ENCODE measurements around the gene JCAD. TPM values are rescaled to one million over a fixed set of nuclear protein-coding genes. Genes with fewer than 3 reads are reported as not detected.

JCAD gene
- total and polyA plus RNA-seq, 2 of the 8 experiments (the other 6 are each of a cell fraction or from before 2014, with no cell fraction given): 0.56 to 5.2 TPM

- no peak overlapping the region for H4K91ac ChIP-seq (replicated peaks; ENCODE audit: insufficient read length, low read length)
- no peak overlapping the region for H3K56ac ChIP-seq (replicated peaks; ENCODE audit: insufficient read length, low read depth, low read length)
- FAIRE-seq (no peak), DNase-seq (ENCODE audit: low read depth in 1 of 2, low spot score in 2 of 2) (no peak)
- no peaks in the 10 kb centered on the region for H3K9me3 ChIP-seq (ENCODE audit: insufficient read depth in 2 of 2, low read depth in 1 of 2, low read length in 1 of 2)
- H2BK20ac ChIP-seq (ENCODE audit: low read length): no peak overlapping the region
- no peak overlapping the region for H3K27ac ChIP-seq (ENCODE audit: low read depth, low read length)
- no peaks in the 10 kb centered on the region for H3K79me1 ChIP-seq (ENCODE audit: low read depth, low read length)
- H2AK5ac ChIP-seq (ENCODE audit: low read depth, low read length): no peak overlapping the region
- no peaks in the 10 kb centered on the region for H3K36me3 ChIP-seq (ENCODE audit: control insufficient read depth in 2 of 4, insufficient read depth in 4 of 4, low read length in 3 of 4)
- H3K4ac ChIP-seq (replicated peaks; ENCODE audit: insufficient read length, low read depth, low read length): no peak overlapping the region
- H4K8ac ChIP-seq (ENCODE audit: extremely low read depth, insufficient read depth, low read length): no peak overlapping the region
- H3K23ac ChIP-seq (ENCODE audit: insufficient read length): no peak overlapping the region
- no peak overlapping the region for H3K4me2 ChIP-seq (ENCODE audit: insufficient read depth in 1 of 2, low read depth in 2 of 2, low read length in 2 of 2)
- H2BK120ac ChIP-seq (replicated peaks; ENCODE audit: low read depth, low read length): no peak overlapping the region
- no peak overlapping the region for H2BK5ac ChIP-seq (ENCODE audit: low read depth, low read length)
- TF ChIP-seq CTBP2 (IDR thresholded peaks at IDR 0.05; ENCODE audit: borderline replicate concordance, insufficient read depth, insufficient read length, low read length) (no peak), SP4 (IDR thresholded peaks at IDR 0.05; ENCODE audit: low read length) (no peak), TEAD4 (IDR thresholded peaks at IDR 0.05; ENCODE audit: low read depth, low read length) (no peak), POLR2A (IDR thresholded peaks at IDR 0.05; ENCODE audit: control extremely low read depth in 1 of 2, low read depth in 2 of 2, low read length in 2 of 2) (no peak), FOSL1 (IDR thresholded peaks at IDR 0.05; ENCODE audit: insufficient read depth, low read depth, low read length) (no peak)
- no peak overlapping the region for H3K9ac ChIP-seq (replicated peaks in 1 of 4; ENCODE audit: extremely low read depth in 1 of 4, low read depth in 3 of 4, low read length in 3 of 4)
- H3K14ac ChIP-seq (ENCODE audit: insufficient read length): no peak overlapping the region
- H3K4me1 ChIP-seq (replicated peaks in 1 of 4; ENCODE audit: control insufficient read depth in 3 of 4, insufficient read depth in 4 of 4, low read length in 3 of 4): no peaks in the 10 kb centered on the region
- H3K4me3 ChIP-seq (ENCODE audit: extremely low read depth in 1 of 4, insufficient read depth in 2 of 4, low read depth in 3 of 4, low read length in 4 of 4): no peak overlapping the region
- no peak overlapping the region for H4K5ac ChIP-seq (ENCODE audit: insufficient read length, low read depth, low read length)
- no peak overlapping the region for H2AFZ ChIP-seq (ENCODE audit: low read length)
- no peaks in the 10 kb centered on the region for H3K23me2 ChIP-seq (ENCODE audit: low read depth, low read length)
- H2BK12ac ChIP-seq (ENCODE audit: low read depth, low read length): no peak overlapping the region
- 83% methylated on average over 5 of the region's 5 CpGs; no CpG with 5 or more reads in 1 of the 2 experiments for WGBS, 2 experiments (ENCODE audit: extremely low coverage in 1 of 2, insufficient coverage in 1 of 2, insufficient read length in 1 of 2, insufficient replicate concordance in 2 of 2, low coverage in 1 of 2, low lambda C conversion rate in 2 of 2, missing lambda C conversion rate in 1 of 2)
- no peak overlapping the region for H3K18ac ChIP-seq (ENCODE audit: extremely low read depth, low read length)
- ChIA-PET POLR2A (ENCODE audit: partially characterized antibody) (no interaction called here), CTCF (ENCODE audit: partially characterized antibody) (interaction anchor here (0.9 to 1.3 kb wide), 2 partner anchors 12 to 83 kb away, joined by 3 to 5 read pairs; no protein-coding TSS in a partner anchor)
- H3K27me3 ChIP-seq (replicated peaks in 1 of 4; ENCODE audit: control insufficient read depth in 3 of 4, extremely low read depth in 1 of 4, insufficient read depth in 3 of 4, low read length in 3 of 4): no peaks in the 10 kb centered on the region
- no peak overlapping the region for H2BK15ac ChIP-seq (ENCODE audit: low read length)
- no peaks in the 10 kb centered on the region for H4K20me1 ChIP-seq (replicated peaks in 1 of 2; ENCODE audit: control insufficient read depth in 1 of 2, insufficient read depth in 2 of 2, low read length in 2 of 2)
- H3K79me2 ChIP-seq (ENCODE audit: control insufficient read depth in 1 of 2, insufficient read depth in 2 of 2, low read length in 2 of 2): no peaks in the 10 kb centered on the region
Observed at GRCh38 chr10:30081182-30081581, 21.8 kb upstream of the JCAD start.
